Caki2 (cell line): Measurements from ENCODE around the gene RBMS1. TPM values are rescaled to one million over a fixed set of nuclear protein-coding genes. Genes with fewer than 3 reads are reported as not detected.
A peak's percentile ranks its signal among the peaks of the same experiment; 100 is the strongest.
"Not testable (repeated sequence)": the region's sequence is repeated elsewhere in the genome, so short reads cannot be mapped to it uniquely, and the experiment has no call there.

Experiments used
- DNase-seq: peaks from one replicate; pipeline ENCODE4 v3.0.0-alpha.2; 2015; ENCODE audit warnings: low read depth
- in situ Hi-C: cut with HindIII; loops from 2 replicates; pipeline ENCODE4 v1.10.0; 2016; ENCODE audit warnings: low sequenced_read_pairs, low pct_unique_long_range_greater_than_20kb, mixed read lengths
- total RNA-seq: library from RNA; depleted of rRNA; stranded (reverse); fragments of >200 nt; shearing (Covaris generic); gene quantifications from 2 replicates; pipeline ENCODE4 v1.2.3, GENCODE V29; 2014; ENCODE audit warnings: low replicate concordance

RBMS1 gene
- total RNA-seq, 1 experiment from 2014 or later: 79.7 TPM

- in situ Hi-C loops: no loop called here
Measured at GRCh38 chr2:160506371-160507045, 12.9 kb upstream of the RBMS1 start.

DNA sequence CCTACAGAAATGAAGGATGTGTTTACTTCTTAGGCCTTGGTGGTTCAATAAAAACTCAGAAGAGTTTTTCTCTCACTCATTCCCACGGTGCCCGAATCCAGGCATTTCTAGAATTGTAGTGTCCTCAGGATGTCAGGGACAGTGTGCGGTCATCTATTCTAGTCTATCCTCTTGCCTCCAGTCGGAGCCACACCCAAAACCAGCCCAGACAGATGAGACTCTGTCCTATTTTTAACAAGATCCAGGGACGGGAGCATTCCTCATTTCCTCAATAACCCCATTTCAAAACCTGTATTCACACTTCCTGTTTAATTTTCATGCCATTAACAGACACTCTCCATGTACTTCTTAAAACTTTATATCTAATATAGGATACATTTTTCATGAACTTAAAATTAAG, 11.6 kb upstream of the RBMS1 start:
- no peak for DNase-seq
- in situ Hi-C loops: no loop called here

More at GRCh38 chr2:160506371-160507045, 12.9 kb upstream of the RBMS1 start:
- no peak for DNase-seq

GRCh38 chr2:160502478-160502877, 8.9 kb upstream of the RBMS1 start:
- in situ Hi-C loops: no loop called here
- no peak for DNase-seq

DNA sequence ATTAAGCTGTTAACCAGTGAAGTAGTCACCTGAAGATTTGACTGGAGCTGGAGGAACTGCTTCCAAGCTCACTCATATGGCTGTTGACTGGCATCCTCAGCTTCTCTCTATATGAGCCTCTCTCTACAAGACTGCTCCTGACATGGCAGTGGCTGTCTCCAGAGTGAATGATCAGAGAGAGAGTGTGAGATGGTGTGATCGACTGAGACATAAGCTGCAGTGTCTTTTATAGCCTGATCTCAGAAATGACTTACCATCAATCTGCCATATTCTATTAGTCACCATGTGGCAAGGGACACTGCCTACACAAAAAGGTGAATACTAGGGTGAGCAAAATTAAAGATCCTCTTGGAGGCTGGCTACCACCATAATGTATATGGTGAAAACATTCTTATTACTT, 7.8 kb upstream of the RBMS1 start:
- in situ Hi-C loops: no loop called here
- no peak for DNase-seq

DNA sequence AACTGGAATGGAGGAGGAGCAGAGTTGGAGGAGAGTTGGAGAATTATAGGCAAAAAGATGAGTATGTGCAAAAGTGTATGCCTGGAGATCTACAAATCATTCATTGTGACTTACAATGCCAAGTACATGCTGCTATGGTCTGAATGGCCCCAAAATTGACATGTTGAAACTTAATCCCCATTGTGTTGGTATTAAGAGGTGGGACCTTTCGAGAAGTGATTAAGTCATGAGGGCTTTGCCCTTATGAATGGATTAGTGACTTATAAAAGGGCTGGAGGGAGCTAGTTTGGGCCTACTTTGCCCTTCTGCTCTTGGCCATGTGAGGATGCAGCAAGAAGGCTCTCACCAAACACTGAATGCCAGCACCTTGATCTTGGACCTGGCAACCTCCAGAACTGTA, 6.3 kb upstream of the RBMS1 start:
- in situ Hi-C loops: no loop called here
- no peak for DNase-seq

DNA sequence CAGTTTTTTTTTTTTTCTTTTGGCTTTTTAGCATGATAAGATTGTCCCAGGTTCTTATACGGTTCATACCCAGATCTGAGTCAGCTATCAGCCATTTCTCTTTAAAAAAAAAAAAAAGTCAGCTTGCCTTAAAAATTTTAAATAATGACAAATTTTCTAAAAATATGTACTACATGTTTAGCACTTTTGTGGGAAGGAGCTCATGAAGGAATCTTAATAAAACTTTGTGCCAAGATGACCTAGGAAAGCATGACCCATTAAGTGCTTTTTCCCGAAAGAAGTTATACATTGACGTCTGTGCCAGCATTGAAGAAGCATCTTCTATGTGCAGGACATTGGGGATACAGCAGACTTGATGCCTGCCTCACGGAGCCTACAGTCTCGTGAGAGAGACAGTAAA, 4.5 kb upstream of the RBMS1 start:
- no peak for DNase-seq
- in situ Hi-C loops: no loop called here

- peak; percentile 14 for DNase-seq
- in situ Hi-C loops: no loop called here
Measured at GRCh38 chr2:160494201-160494644, 616 bp upstream of the RBMS1 start.

DNA sequence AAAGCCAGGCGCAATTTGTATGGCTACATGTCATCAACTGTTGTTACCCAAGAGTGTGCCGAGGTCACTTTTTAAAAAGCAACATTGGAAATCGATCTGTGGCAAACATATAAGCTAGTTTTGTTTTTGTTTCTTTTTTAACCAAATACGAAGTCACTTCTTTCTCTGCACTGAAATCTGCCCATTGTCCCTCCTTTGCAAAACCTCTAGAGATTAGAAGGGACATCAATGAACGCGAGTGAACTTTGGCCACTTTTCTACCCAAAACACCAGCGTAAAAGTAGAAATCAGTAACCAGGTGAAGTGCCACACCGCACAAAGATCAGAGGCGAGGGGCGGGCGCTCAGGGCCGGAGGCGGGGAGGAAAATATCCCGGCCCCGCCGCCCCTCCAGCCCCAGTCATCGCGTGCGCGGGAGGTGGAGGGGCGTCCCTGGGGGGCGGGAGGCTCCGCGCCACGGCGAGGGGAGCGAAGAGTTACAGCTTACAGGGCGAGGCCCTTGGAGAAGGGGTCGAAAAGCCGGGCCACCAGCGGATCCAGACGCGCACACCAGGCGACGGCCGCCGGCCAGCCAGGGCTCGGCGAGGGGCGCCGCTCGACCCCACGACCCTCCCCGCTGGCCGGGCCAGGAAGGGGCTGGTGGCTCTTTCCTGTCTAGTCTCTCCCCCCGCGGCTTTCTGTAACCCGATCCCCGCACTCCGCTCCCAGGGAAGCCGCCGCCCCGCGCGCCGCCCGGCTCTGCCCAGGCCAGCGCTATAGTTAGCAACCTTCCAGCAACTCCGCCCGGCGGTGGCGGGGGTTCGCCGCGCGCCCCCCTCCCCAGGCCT, 993 bp downstream of the RBMS1 start:
- peak; percentile 81 for DNase-seq
- in situ Hi-C loops: no loop called here

DNA sequence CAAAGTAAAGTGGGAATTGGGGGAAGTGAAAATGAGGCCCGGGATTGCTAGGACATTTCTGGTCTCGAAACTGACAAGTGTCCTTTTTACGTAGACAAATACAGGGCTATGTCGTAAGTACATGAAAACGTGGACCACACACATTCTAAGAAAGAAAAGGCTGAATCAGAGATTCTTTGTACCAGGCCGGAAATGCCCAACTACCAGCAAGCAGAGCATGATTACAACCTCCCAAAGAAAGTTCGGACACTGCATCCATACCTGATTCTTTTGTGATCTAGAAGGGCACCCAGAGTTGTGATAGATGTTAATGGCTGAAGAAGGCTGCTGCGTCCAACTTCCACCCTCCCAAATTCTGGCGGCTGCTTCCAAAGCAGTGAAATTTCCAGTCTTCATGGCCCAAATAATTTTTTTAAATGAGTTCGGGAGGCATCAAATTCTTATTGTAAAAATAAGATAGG, 1.7 kb downstream of the RBMS1 start:
- in situ Hi-C loops: no loop called here
- DNase-seq: peak; percentile 40

- no peak for DNase-seq
- in situ Hi-C loops: no loop called here
Measured at GRCh38 chr2:160490733-160491685, 2.6 kb downstream of the RBMS1 start.

DNA sequence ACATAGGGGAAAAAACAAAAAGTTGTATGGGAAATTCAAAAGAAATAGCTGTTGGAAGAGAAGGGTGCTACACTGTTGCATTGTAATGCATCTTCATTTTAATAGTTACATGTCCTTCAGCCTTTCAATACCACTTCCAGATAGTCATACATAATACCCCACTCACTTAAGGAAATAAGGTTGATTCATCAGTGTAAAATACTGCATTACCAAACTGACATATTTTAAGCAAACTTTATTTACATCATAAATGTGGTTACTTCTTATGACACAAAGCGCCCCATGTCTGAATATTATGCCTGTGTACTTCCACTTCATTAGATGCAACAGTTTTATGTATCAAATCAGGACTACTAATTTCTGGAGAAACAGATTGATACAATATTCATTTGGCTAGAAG, 4.5 kb downstream of the RBMS1 start:
- DNase-seq: no peak
- in situ Hi-C loops: no loop called here

- in situ Hi-C loops, DNase-seq: not testable (repeated sequence)
Measured at GRCh38 chr2:160488289-160488688, 5.3 kb downstream of the RBMS1 start.

- in situ Hi-C loops: no loop called here
- DNase-seq: no peak
Measured at GRCh38 chr2:160486341-160486740, 7.3 kb downstream of the RBMS1 start.

GRCh38 chr2:160484859-160485520, 8.6 kb downstream of the RBMS1 start:
- no peak for DNase-seq
- in situ Hi-C loops: no loop called here

DNA sequence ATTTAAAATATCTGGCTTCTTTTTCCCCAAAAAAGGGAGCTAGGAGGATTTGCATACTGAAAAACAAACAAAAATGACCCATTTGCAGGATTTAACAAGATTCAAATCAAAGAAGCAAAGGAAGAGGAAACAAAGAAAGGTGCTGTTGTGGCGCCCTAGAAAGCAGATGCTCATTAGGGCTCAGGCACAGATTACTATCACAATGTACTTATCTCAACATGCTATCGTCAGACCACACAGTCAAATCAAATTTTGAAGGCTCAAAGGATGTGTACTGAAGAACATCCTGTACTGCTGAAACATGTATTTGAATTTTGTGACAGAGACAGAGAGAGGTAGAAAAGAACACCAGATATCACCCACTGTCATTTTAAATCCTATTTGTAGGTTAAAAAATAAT, 10.9 kb downstream of the RBMS1 start:
- DNase-seq: no peak
- in situ Hi-C loops: no loop called here

GRCh38 chr2:160479269-160479668, 14.3 kb downstream of the RBMS1 start:
- DNase-seq: no peak
- in situ Hi-C loops: no loop called here

DNA sequence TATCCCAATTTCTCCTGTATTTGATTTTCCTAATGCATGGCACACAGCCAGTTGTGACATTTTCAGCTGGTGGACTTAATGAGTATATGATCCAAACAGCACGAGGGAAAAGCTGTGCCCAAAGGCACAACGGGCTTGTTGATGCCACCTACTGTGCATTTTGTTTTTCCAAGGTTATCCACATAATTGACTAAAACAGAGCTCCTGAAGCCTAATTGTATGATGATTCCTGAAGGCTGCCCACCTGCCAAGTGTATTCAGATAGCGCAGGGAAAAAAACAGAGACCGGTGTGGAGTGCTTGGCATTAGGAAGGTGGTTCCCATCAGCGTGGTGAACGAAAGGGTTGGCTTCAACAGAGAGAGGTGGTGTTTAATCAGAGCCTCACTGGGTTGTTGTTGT, 14.9 kb downstream of the RBMS1 start:
- DNase-seq: no peak

GRCh38 chr2:160477032-160477431, 16.6 kb downstream of the RBMS1 start:
- no peak for DNase-seq

More for the DNA sequence above, 14.9 kb downstream of the RBMS1 start:
- in situ Hi-C loops: no loop called here

More at GRCh38 chr2:160477032-160477431, 16.6 kb downstream of the RBMS1 start:
- in situ Hi-C loops: no loop called here
